GM21390 (cell line): Measurements from ENCODE around the gene PYGM.

Experiments used
- ATAC-seq: cut with Tn5 transposase; IDR thresholded peaks from one replicate; pipeline ENCODE4 v1.9.1; 2021; ENCODE audit not compliant: unreplicated experiment

PYGM gene

DNA sequence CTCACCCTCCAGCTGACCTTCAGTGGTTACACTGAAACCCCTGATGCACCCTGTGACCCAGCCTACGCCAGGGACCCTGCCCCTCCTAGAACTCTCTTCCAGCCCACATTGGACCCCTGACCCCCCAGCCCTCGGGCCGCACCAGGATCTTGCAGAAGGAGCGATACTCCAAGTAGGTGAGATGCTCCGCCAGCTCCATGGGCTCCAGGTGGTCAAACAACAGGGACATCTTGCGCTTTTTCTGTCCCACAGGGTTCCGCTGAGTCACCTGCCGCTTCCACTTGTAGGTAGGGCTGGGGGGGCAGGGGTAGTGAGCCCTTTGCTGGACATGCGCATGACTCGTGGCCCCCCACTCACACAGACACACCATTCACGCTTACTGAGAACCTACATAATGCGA, 19.9 kb downstream of the PYGM start:
- no peak for ATAC-seq

DNA sequence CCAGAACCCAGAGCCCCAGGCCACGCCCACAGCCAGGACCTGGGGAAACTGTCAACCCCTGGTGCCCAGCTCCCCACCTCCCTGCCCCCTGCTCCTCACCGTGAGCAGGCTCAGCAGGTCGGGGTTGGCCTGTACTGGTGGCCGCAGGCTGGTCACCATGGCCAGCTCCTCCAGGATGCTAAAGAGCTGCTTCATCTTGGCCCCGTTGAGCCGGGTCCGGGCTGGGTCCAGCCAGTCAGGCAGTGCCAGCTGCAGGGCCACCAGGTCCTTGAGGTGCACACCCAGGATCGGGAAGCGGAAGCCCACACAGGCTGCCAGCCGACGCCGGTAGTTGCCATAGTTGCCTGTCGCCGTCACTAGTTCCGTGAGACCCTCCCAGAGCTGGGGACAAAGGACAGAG, 23.1 kb downstream of the PYGM start:
- ATAC-seq, result no peak

DNA sequence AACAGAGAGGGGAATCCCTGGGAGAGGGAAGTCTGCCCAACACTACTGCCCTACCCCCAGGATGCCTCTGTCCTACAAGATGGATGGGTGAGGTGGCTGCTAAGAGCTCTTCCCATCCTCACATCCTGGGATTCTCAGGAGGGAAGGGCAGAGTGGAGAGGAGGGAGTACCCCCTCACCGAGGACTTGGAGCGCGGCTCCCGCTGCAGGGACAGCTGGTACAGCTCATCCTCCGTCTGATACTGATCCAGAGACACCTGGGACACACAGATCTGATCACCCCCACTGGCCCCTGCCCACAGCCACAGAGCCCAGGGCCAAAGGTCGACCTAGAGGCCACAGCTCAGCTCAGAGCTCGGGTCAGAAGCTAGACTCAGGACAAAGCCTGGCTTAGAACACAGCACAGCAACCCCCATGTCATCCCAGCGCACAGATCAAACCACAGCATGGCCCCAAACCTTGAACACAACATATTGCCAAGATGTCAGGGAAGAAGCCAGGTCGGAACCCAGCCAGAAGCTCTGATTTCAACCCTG, 24.0 kb downstream of the PYGM start:
- ATAC-seq, result no peak

DNA sequence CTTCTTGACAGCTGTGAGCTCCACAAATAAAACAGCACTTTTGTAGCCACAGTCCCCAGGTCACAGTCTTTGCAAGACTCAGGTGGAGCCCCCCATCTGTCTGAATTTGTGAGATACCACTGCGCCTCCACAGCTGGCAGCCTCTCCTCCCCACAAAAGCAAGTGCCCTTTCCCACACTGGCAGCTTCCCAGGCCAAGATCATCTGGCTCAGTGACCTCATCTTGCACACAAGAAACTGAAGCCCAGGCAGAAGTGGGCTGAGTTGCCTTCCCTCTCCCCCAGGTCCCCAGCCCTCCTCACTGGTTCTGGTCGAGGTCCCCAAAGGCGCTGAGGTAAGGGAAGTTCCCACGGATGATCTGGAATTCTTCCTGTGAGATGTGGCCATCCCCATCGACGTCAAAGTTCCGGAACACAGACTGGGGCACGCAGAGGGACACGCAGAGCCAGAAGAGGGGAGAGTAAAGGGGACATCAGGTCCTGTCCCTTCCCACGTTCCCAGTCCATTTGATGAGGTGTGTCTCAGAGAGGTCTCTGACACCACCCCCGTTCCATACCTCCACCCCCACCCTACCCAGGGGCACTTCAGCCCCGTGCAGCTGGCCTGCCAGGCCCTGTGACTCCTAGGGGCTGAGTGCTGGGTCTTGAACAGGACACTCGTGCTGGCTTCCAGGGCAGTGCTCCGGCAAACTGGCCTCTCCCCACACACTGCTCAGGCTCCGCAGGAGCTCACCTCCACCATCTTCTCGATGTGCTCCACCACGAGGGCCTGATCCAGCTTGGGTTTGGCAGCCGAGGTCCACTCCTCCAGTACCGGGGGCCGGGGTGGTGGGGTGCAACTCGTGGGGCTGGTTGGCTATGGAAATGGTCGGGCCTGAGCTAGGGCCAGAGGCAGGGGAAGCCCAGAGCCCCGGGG, 24.7 kb downstream of the PYGM start:
- ATAC-seq, result no peak

DNA sequence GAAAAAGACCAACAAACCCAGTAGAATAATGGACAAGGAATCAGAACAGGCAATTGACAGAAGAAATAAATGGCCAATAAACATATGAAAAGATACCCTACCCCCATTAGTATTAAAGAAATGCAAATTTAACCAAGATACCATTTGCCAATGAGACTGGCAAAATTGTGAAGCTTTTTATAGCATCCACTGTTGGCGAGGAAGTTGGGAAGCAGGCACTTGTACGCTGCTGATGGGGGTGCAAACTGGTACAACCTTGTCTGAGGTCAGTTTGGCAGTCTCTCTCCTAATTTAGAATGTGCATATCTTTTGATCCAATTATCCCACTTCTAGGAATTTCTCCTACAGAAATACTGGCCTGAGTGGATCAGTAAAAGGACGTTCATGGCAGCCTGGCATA, 28.2 kb downstream of the PYGM start:
- no peak for ATAC-seq

DNA sequence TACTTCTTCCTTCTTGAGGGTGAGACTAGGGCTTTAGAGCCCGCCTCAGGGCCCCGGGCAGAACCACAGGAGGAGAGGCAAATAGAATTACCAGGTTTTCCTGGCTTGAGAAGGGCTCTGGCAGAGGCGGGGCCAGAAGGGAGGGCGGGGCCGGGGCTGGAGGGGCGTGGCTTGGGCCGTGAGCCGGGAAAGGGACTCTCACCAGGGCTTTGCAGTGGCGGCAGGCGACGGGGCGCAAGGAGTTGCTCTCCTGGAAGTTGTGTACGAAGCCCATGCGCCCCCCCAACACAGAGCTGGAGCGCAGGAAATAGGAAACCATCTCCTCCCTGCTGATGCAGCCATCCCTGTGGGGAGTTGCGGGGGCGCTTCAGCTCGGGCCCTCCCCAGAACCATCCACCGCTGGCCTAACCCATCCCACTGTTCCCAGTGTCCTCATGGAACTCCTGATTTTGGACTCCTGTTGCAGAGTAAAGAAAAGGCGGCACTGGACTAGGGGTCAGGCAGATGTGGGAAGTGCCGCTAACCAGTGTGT, 29.9 kb downstream of the PYGM start:
- ATAC-seq, result no peak

DNA sequence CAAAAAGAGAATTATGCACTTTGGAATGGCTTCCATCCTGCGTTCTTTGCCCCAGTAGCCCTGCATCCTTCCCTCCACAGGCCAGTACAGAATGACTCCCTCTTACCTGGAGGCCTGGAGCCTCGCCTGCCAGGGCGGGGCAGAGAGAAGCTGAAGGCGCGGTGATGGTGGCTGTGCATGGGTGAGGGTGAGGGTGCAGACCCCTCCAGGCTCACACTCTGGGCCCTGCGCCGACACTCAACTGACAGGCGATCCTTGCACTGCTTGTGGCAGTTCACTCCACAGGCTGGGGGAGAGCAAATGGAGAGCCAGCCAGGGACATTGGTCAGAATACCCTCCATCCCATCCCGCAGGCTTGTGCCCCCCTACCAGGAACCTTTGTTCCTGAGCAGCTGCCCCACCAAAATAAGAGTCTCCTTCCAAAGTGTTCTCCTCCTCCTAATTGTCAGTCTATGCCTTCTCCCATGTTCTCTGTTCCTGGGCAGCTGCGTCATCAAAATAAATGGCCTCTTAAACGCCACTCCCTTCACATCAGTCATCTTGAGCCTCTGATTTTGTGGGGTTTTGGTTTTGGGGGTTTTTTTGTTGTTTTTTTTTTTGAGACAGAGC, 30.9 kb downstream of the PYGM start:
- no peak for ATAC-seq

DNA sequence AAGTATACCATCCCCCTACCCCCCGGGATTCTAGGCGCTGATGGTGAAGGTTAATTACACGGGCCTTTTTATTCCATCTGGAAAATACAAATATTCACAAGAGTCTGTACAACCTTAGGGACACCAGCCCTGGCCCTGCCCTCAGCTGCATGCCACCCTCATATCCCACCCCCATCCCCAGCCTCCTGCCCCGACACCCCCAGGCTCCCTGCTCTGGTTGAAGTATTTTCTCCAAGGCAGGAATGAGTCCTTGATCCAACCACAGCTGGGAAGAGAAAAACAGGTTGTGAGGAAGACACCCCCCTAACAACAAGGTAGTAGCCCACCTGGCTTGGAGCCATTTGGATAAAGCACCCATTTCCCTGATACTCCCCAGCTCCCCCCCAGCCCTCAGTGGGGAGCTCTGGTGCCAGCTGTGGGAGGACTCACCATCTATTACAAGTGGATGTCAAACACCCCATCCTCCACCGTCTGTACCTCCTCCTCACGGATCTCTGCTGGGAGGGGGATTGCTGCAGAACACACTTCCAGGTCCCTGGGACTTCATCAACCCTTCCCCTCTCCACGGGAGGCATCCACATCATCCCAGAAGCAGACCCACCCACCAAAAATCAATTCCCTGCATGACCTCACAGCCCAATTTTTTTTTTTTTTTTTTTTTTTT, 32.8 kb downstream of the PYGM start:
- no peak for ATAC-seq

DNA sequence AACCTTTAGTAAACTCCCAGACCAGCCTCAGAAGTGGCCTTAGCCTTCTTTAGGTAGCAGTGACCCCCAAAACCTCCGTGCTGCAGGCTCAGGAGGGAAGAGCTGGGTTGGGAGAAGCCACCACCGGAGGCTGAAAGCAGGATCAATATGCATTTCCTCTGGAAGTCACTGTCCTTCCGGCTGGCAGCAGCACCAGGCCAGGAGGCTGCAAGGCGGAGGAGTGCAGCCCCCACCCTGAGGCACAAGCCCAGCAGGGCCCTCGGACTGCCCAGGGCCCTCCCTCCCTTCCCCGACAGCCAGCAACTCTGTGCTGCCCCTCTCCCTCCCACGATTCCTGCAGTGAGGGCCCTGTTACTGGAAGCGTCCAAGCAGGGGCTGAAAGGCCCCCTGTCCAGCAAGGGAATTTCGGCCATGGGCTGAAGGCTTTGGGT, 33.5 kb downstream of the PYGM start:
- ATAC-seq, result no peak

DNA sequence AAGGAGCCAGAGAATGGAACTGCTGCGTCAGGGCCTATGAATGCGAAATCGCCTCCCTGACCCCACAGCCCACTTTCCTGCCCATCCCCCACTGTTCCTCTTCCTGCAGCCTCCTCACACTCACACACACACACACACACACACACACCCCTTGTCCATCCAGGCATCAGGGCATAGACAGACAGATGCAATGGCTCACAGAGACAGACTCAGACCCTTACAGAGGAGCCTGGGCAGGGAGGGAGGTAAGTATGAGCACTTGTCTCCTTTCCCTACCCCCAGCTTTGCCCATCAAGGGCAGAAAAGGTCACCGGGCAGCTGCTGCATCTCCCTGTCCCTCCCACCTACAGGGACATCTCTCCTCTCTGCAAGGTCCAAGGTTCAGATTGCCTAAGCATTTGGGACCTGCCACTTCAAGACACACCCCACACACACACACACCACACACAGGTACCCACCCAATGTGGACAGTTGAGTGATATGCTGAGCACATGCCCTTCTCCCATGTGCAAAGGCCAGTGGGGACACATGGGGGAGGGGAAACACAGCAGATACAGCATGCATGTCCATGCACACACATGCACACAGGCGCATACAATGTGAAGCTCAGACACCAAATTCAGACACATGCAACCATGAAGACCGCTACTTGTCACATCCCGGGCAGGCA, 34.8 kb downstream of the PYGM start:
- ATAC-seq, result no peak

DNA sequence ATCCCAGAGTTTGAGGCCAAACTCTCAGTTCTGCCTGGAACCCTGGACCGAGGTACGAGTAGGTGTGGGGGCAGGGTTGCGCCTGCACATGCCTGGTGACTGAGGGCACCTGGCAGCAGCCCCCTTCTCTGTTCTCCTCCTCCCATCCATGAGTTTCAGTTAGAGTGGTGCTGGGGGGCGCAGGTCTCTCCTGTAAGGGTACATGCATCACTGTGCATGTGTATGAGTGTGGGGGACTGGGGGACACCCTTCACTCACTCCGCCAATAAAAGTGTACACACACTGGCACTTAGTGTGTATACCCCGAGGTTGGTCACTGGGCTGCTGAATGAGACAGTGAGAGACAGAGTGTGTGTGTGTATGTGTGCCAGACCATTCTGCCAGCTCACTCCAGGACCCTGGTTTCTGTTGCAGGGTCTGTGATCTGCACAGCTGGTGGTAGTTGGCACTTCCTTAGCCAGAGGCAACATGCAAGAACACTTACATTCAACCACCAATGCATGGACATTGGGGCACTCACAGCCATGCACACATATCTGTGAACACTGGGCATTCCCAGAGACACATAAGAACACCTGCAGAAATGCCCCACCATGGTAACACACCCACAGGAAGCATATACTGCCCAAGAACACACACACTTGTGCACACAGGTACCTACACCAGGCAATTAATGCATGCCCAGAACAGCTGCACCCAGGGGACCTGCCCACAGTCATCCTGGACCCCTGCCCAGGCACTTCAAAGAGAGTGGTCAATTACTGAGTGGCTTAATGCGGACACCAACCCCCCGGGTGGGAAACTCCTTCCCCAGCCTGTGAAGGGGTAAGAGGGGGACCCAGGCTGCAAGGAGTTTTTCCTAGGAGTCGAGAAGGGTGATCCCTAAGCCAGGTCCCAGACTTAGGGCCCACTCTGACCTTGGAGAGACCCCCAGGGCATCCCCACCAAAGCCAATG, 35.6 kb downstream of the PYGM start:
- ATAC-seq, result no peak

DNA sequence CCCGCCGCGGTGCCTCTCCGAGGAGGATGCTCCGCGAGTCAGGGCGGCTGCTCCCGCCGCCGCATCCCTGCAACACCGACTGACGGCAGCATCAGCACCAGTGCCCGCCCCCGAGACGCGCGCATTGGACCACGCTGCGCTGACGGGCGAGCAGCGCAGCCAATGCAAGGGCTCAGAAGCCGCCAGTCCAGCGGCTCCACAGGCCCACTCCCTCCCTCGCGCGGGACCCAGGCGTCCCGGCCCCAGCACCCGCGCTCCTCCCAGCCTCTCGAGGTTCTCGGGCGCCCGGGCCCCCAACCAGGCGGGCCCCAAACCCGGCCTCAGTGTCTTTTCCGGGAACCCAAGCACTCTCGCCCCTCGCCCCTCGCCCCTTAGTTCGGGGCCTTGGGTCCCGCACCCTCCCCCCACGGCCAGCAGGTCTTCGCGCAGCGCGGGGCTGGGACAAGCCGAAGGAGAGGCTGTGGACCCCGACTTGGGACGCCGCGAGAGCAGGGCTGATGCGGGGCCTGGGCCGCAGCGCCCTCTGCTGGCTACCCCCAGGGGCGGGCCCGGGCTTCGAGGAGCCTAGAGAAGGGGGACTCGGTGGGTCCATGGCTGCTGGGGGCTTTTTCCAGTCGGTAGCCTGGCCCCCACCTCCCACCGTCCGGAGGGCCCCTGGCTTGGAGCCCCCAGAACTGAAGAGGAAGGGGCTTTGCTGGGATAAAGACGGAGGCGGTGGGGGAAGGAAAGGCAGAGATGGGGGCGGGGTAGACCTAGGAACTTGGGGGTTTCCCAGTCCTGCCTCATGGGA, 36.5 kb downstream of the PYGM start, which contains the start of gene NRXN2:
TSS of gene NRXN2 (minus strand) at position 81 of the 790 bp plus-strand sequence. CDS start 9,498 bp downstream, outside the sequence.
- peak; percentile 78 for ATAC-seq

DNA sequence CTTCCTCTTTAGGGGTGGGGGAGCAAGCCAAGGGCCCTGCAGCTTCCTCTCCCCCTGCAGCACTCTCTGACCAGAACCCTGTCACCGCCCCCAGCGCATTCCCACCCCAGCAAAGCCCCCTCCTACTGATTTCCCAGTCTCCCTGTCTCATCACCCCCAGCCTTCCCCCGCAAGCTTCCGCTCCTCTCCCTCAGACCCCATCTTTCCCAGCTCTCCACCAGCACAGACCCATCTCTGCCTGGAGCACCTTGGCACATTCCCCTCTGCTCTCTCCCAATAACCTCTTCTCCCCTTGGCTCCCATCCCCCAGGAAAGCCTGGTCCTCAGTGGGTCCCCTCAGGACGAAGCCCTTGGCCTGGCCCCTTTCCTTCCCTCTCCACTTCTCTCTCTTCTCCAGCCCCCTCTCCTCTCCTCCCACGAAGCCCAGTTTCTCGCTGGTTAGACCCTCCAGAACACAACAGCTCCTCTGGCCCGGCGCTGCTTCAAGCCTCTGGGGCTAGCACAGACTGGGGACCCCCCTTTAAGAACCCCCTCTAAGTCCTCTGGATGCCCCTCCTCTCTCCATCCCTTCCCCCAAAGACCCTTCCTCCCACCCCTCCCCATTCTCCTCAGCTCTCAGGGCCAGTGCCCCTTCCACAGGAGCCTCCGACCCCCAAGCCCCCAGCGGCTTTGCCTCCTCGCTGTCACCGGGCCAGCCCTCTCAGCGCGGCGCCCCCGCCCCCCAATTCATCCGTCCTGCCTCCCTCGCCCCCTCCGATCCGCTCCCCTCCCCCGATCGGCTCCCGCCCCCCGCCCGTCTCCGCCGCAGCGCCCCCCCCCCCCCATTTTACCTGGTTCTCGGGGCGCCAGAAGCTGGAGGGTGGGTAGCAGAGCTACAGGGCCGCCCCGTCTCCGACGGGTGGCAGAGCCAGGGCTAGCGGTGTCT, 37.4 kb downstream of the PYGM start:
- ATAC-seq, result no peak

DNA sequence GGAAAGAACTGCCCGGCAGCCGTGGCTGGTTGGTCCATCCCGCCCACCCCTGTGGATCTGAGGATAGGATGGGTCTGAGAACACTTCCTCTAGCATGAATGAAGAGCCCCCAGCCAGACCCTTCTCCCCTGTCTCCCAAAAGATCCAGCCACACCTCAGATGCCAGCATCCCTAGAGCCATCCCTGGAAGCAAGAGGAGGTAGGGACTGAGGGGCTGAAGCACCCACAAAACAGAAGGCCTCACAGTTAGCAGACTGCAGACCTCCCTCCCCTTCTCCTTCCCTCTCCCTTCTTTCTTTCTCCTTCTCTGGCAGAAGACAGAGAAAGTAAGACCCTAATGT, 38.4 kb downstream of the PYGM start:
- no peak for ATAC-seq

DNA sequence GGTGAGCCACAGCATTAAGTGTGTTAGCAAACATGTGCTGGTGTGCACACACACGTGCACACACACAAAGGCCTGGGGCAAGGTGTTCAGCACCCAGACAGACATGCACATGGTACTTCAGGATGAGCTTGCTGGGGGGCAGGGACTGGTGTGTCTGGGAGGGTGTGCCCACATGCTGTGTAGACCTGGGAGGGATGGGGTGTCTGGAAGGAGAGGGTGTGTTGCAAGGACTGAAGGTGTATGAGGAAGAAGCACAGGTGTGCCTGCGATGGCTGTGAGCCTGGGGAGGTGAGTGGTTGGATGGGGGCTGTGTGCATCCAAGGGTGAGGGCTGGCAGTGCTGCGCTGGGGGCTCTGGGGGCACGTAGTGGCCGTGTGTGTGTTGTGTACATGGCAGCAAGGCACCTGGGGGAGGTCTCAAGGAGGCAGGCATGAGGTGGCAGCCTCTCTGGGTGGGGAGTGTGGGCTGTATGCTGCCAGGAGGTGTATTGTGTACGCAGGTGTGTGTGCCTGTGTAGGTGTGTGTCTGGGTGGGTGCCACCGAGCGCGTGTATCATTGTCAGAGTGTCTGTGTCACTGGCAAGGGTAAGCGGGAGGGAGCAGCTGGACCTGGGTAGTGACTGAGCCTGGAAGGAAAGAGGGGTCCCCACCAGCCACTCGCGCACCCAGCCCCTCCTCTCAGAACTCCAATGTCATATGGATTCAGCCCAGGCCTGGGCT, 39.0 kb downstream of the PYGM start:
- ATAC-seq, result no peak

DNA sequence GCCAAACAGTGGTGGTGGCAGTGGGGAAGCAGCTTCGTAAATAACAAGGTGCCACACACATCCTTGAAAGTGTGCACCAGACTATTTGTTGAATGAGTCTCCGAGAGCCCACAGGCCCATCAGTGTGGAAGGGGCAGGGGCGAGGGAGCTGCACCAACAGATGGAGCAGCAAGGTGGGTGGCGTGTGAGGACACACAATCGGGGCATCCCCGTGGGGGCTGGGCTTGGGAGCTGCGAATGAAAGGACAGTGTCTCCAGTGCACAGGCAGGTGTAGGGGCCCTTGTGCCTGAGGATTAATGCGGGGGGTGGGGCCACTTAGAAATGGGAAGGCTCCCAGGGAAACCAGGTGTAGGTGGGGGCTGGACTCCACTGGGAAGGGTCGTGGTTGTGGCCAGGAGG, 39.6 kb downstream of the PYGM start:
- ATAC-seq, result no peak

DNA sequence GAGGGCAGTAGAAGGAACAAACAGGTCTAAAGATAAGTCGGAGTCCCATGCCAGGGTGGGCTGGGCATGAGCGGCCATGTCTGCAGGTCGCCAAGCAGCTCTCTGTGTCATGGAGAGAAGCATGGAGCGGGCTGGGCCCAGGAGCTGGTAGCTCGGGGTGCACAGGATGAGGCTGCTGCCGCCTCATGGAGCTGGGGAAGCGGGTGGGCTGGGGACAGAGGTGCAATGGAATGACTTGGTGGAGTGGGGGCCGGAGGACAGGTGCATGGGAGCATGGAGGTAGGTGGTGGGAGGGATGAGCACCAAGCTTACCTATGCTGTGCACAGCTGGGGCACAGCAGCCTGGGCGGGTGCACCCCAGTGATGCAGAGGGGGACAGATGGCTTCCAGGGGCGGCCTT, 40.4 kb downstream of the PYGM start:
- no peak for ATAC-seq
